ENCODE measurements around the gene NFIC. TPM values are rescaled to one million over a fixed set of nuclear protein-coding genes. Genes with fewer than 3 reads are reported as not detected.

Gene NFIC
- total RNA-seq, 1 experiment from 2014 or later, result 8.0 TPM

GRCh38 chr19:3372413-3372812 lies 6.0 kb downstream of the NFIC start:
- H4K91ac ChIP-seq (ENCODE audit: insufficient read length, low read depth, low read length), result no peak overlapping the region
- no peaks in the 10 kb centered on the region for H3K79me1 ChIP-seq (ENCODE audit: insufficient read depth, low read depth, low read length, poor library complexity, severe bottlenecking)
- H3K27me3 ChIP-seq (ENCODE audit: insufficient read depth, low read length), result peaks cover 47% of the 10 kb centered on the region
- H3K9ac ChIP-seq (ENCODE audit: extremely low read depth, insufficient read length, low read length), result no peak overlapping the region
- Mint-ChIP-seq H3K27me3 (ENCODE audit: low read depth) (peaks cover 86% of the 10 kb centered on the region), H3K27ac (no peak overlapping the region), H3K9me3 (no peaks in the 10 kb centered on the region; a peak in 2 of 5 replicates), H3K4me1 (peaks cover 6 to 43% of the 10 kb centered on the region in 2 experiments), H3K4me3 (no peak overlapping the region), H3K36me3 (ENCODE audit: insufficient read depth in 1 of 3, low read depth in 3 of 3) (no peaks in the 10 kb centered on the region; a peak in 1 of 7 replicates)
- no peak overlapping the region for H3T11ph ChIP-seq (ENCODE audit: low read length)
- H3K18ac ChIP-seq (ENCODE audit: insufficient read length, low read depth, low read length), result no peak overlapping the region
- H4K20me1 ChIP-seq (ENCODE audit: control insufficient read depth, insufficient read depth, insufficient read length), result no peaks in the 10 kb centered on the region
- no peak overlapping the region for H3K14ac ChIP-seq (ENCODE audit: insufficient read depth, low read length)
- H2AK5ac ChIP-seq (ENCODE audit: insufficient read length, low read length), result no peak overlapping the region
- no peak overlapping the region for H2BK120ac ChIP-seq (ENCODE audit: low read depth, low read length, poor library complexity, severe bottlenecking)
- H2AFZ ChIP-seq (ENCODE audit: low read length), result no peak overlapping the region
- H4K8ac ChIP-seq (replicated peaks; ENCODE audit: insufficient read length, low read depth, low read length), result no peak overlapping the region
- H3K9me3 ChIP-seq (ENCODE audit: control insufficient read depth, low read depth, low read length), result no peaks in the 10 kb centered on the region
- H2BK5ac ChIP-seq (ENCODE audit: insufficient read length, low read length), result no peak overlapping the region
- no peak overlapping the region for H2BK15ac ChIP-seq (ENCODE audit: low read depth, low read length)
- H4K5ac ChIP-seq (ENCODE audit: insufficient read length, low read depth, low read length), result no peak overlapping the region
- no peak overlapping the region for H3K56ac ChIP-seq (ENCODE audit: insufficient read length, low read depth, low read length)
- H3K79me2 ChIP-seq (ENCODE audit: insufficient read depth, low read length), result no peaks in the 10 kb centered on the region
- H3K23me2 ChIP-seq (ENCODE audit: insufficient read length, low read depth, low read length, poor library complexity, severe bottlenecking), result peaks cover 3% of the 10 kb centered on the region
- TF ChIP-seq CTCF (conservative IDR thresholded peaks at IDR 0.05), result no peak
- no peak overlapping the region for H3K23ac ChIP-seq (ENCODE audit: insufficient read length, low read depth, low read length)
- no peak overlapping the region for H3K4ac ChIP-seq (ENCODE audit: low read depth, low read length)
- WGBS (ENCODE audit: extremely low coverage, insufficient read length, low lambda C conversion rate), result no CpG with 5 or more reads among the region's 14 CpGs
- no peak overlapping the region for H3K4me2 ChIP-seq (ENCODE audit: insufficient read depth, insufficient read length, low read length)
- H2BK20ac ChIP-seq (ENCODE audit: low read depth, low read length, poor library complexity, severe bottlenecking), result no peak overlapping the region
- H3K4me1 ChIP-seq (ENCODE audit: insufficient read depth, low read length), result no peaks in the 10 kb centered on the region
- no peak for DNase-seq
- H2BK12ac ChIP-seq (ENCODE audit: insufficient read length, low read depth, low read length), result no peak overlapping the region
- H3K27ac ChIP-seq (ENCODE audit: insufficient read length, low read depth, low read length), result no peak overlapping the region
